ENCODE measurements around the gene TMPRSS11E. TPM values are rescaled to one million over a fixed set of nuclear protein-coding genes. Genes with fewer than 3 reads are reported as not detected.
"Not testable (repeated sequence)": the region's sequence is repeated elsewhere in the genome, so short reads cannot be mapped to it uniquely, and the experiment has no call there.

Gene TMPRSS11E, protein sequence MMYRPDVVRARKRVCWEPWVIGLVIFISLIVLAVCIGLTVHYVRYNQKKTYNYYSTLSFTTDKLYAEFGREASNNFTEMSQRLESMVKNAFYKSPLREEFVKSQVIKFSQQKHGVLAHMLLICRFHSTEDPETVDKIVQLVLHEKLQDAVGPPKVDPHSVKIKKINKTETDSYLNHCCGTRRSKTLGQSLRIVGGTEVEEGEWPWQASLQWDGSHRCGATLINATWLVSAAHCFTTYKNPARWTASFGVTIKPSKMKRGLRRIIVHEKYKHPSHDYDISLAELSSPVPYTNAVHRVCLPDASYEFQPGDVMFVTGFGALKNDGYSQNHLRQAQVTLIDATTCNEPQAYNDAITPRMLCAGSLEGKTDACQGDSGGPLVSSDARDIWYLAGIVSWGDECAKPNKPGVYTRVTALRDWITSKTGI
- total RNA-seq, result not detected in 3 replicates
- long read RNA-seq, result 0 reads

GRCh38 chr4:68447201-68447600, at the start of gene TMPRSS11E:
Gene TMPRSS11E (plus strand): TSS chr4:68447463. CDS start chr4:68447513, 50 bp downstream.
- Mint-ChIP-seq H3K4me3 (ENCODE audit: unreplicated experiment) (no peak within 1 kb of the TSS), H3K27me3 (ENCODE audit: low read depth) (peaks cover 27% of the 10 kb centered on the region), H3K4me1 (ENCODE audit: low read depth) (no peaks in the 10 kb centered on the region), H3K36me3 (ENCODE audit: low read depth) (no peaks in the 10 kb centered on the region), H3K27ac (ENCODE audit: unreplicated experiment) (no peak within 1 kb of the TSS), H3K9me3 (ENCODE audit: low read depth) (no peaks in the 10 kb centered on the region)
- TF ChIP-seq, protein P1, sequence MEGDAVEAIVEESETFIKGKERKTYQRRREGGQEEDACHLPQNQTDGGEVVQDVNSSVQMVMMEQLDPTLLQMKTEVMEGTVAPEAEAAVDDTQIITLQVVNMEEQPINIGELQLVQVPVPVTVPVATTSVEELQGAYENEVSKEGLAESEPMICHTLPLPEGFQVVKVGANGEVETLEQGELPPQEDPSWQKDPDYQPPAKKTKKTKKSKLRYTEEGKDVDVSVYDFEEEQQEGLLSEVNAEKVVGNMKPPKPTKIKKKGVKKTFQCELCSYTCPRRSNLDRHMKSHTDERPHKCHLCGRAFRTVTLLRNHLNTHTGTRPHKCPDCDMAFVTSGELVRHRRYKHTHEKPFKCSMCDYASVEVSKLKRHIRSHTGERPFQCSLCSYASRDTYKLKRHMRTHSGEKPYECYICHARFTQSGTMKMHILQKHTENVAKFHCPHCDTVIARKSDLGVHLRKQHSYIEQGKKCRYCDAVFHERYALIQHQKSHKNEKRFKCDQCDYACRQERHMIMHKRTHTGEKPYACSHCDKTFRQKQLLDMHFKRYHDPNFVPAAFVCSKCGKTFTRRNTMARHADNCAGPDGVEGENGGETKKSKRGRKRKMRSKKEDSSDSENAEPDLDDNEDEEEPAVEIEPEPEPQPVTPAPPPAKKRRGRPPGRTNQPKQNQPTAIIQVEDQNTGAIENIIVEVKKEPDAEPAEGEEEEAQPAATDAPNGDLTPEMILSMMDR (IDR thresholded peaks at IDR 0.05), result no peak
- no peak for DNase-seq (ENCODE audit: low spot score)

DNA sequence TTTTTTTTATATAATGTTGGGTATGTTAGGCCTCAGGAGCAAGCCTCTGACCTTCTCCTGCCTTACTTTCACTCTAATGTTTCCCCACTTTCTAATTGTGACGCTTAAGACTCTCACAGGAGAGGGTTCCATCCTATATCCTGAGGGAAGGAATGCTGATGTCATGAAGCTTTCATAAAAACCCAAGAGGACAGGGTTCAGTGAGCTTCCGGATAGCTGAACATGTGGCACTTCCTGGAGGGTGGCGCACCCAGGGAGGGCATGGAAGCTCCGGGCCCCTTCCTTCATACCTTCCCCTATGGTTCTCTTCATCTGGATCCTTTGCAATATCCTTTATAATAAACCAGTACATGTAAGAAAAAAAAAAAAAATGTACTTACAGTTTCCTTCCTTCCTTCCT, 48.0 kb upstream of the TMPRSS11E start:
- Mint-ChIP-seq H3K4me3 (ENCODE audit: unreplicated experiment) (no peak overlapping the region), H3K36me3 (ENCODE audit: low read depth) (no peaks in the 10 kb centered on the region), H3K27ac (ENCODE audit: unreplicated experiment) (no peak overlapping the region), H3K9me3 (ENCODE audit: low read depth) (no peaks in the 10 kb centered on the region), H3K27me3 (ENCODE audit: low read depth) (peaks cover 9% of the 10 kb centered on the region), H3K4me1 (ENCODE audit: low read depth) (no peaks in the 10 kb centered on the region)
- TF ChIP-seq, protein P1 (IDR thresholded peaks at IDR 0.05), result no peak
- no peak for DNase-seq (ENCODE audit: low spot score)

GRCh38 chr4:68401231-68401630, 46.0 kb upstream of the TMPRSS11E start:
- H3K27ac Mint-ChIP-seq (ENCODE audit: unreplicated experiment), result no peak overlapping the region

DNA sequence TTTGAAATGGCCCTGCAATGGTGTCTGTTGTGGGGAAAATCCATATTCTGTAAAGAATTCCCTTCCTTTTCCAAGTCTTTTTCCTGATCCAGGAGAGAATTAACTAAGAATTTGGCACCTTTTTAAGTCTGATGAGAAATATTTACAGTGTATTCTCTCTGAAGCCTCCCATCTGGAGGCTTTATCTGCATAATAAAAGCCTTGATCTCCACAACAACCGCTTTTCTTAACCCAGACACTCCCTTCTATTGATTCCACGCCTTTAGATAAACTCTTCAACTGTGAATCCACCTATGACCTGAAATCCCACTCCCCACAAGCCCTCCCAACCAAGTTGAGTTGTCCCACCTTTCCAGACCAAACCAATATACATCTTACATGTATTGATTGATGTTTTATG, 43.1 kb upstream of the TMPRSS11E start:
- Mint-ChIP-seq H3K4me3 (ENCODE audit: unreplicated experiment) (no peak overlapping the region), H3K27me3 (ENCODE audit: low read depth) (peaks cover 25% of the 10 kb centered on the region), H3K36me3 (ENCODE audit: low read depth) (no peaks in the 10 kb centered on the region), H3K27ac (ENCODE audit: unreplicated experiment) (no peak overlapping the region), H3K9me3 (ENCODE audit: low read depth) (no peaks in the 10 kb centered on the region), H3K4me1 (ENCODE audit: low read depth) (no peaks in the 10 kb centered on the region)
- DNase-seq (ENCODE audit: low spot score), result no peak
- TF ChIP-seq, protein P1 (IDR thresholded peaks at IDR 0.05), result no peak

More at GRCh38 chr4:68401231-68401630, 46.0 kb upstream of the TMPRSS11E start:
- Mint-ChIP-seq H3K36me3 (ENCODE audit: low read depth) (no peaks in the 10 kb centered on the region), H3K4me1 (ENCODE audit: low read depth) (no peaks in the 10 kb centered on the region), H3K4me3 (ENCODE audit: unreplicated experiment) (no peak overlapping the region), H3K27me3 (ENCODE audit: low read depth) (peaks cover 12% of the 10 kb centered on the region), H3K9me3 (ENCODE audit: low read depth) (no peaks in the 10 kb centered on the region)
- DNase-seq (ENCODE audit: low spot score), result no peak
- TF ChIP-seq, protein P1 (IDR thresholded peaks at IDR 0.05), result no peak

DNA sequence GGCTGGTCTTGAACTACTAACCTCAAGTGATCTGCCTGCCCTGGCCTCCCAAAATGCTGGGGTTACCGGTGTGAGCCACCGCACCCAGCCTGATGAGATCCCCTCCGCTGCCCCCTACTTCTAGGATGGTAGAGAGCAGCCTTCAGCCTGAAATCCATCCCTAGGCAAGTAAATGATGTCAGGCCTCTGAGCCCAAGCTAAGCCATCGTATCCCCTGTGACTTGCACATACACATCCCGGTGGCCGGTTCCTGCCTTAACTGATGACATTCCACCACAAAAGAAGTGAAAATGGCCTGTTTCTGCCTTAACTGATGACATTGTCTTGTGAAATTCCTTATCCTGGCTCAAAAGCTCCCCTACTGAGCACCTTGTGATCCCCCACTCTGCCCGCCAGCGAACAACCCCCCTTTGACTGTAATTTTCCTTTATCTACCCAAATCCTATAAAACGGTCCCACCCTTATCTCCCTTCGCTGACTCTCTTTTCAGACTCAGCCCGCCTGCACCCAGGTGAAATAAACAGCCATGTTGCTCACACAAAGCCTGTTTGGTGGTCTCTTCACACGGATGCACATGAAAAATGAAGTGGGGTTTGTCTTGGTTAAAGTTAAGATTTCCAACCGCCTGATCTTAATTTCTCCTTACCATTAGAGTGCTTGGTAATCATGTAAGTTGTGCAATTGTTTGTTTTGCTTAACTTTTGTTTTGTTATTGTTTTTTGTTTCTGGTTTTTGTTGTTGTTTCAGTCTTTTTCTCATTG, 41.4 kb upstream of the TMPRSS11E start:
- not testable (repeated sequence) for H3K36me3 Mint-ChIP-seq (ENCODE audit: low read depth); H3K27ac Mint-ChIP-seq (ENCODE audit: unreplicated experiment); DNase-seq (ENCODE audit: low spot score); H3K4me3 Mint-ChIP-seq (ENCODE audit: unreplicated experiment); H3K9me3 Mint-ChIP-seq (ENCODE audit: low read depth); H3K4me1 Mint-ChIP-seq (ENCODE audit: low read depth)
- H3K27me3 Mint-ChIP-seq (ENCODE audit: low read depth), result peaks cover 41% of the 10 kb centered on the region

All from chondrocyte (in vitro differentiated cells).